GM23248 (cell line): ENCODE measurements around the gene CXCL17.

Experiments used
- EZH2 ChIP-seq: fragments of 200-600 bp; sonication (generic); IDR thresholded peaks from 2 replicates; pipeline ENCODE4 v1.6.1; 2018; ENCODE audit warnings: antibody characterized with exemption, mild to moderate bottlenecking; ENCODE audit not compliant: insufficient read depth, poor library complexity, severe bottlenecking
- EZH2phosphoT487 ChIP-seq: fragments of 200-600 bp; sonication (generic); IDR thresholded peaks from 2 replicates; pipeline ENCODE4 v1.6.1; 2018; ENCODE audit warnings: antibody characterized with exemption, moderate library complexity, mild to moderate bottlenecking, low read depth; ENCODE audit not compliant: insufficient read depth

- no peak for TF ChIP-seq EZH2
- no peak for TF ChIP-seq EZH2phosphoT487
Measured at GRCh38 chr19:42479736-42480135, 37.0 kb upstream of the CXCL17 start.
